ENCODE data around the gene PDZD4.

PDZD4 gene

GRCh38 chrX:153853180-153853901 is 23.0 kb upstream of the PDZD4 start:
- no peak for TF ChIP-seq CTCF (IDR thresholded peaks at IDR 0.05; ENCODE audit: insufficient read depth, low read depth, low read length, missing control alignments)
- H3K4me3 ChIP-seq (ENCODE audit: low read depth, low read length): no peak overlapping the region
- no peak for DNase-seq (ENCODE audit: low read depth)

- no peak for DNase-seq (ENCODE audit: low read depth)
- no peak overlapping the region for H3K4me3 ChIP-seq (ENCODE audit: low read depth, low read length)
- no peak for TF ChIP-seq CTCF (IDR thresholded peaks at IDR 0.05; ENCODE audit: insufficient read depth, low read depth, low read length, missing control alignments)
These were observed 21.6 kb upstream of the PDZD4 start for GRCh38 chrX:153851981-153852380.

GRCh38 chrX:153848325-153848724 is 18.0 kb upstream of the PDZD4 start:
- H3K4me3 ChIP-seq (ENCODE audit: low read depth, low read length): no peak overlapping the region
- no peak for TF ChIP-seq CTCF (IDR thresholded peaks at IDR 0.05; ENCODE audit: insufficient read depth, low read depth, low read length, missing control alignments)
- DNase-seq (ENCODE audit: low read depth): no peak

GRCh38 chrX:153845842-153846241 is 15.5 kb upstream of the PDZD4 start:
- no peak for DNase-seq (ENCODE audit: low read depth)
- no peak overlapping the region for H3K4me3 ChIP-seq (ENCODE audit: low read depth, low read length)
- no peak for TF ChIP-seq CTCF (IDR thresholded peaks at IDR 0.05; ENCODE audit: insufficient read depth, low read depth, low read length, missing control alignments)

- DNase-seq (ENCODE audit: low read depth): no peak
- no peak overlapping the region for H3K4me3 ChIP-seq (ENCODE audit: low read depth, low read length)
- TF ChIP-seq CTCF (IDR thresholded peaks at IDR 0.05; ENCODE audit: insufficient read depth, low read depth, low read length, missing control alignments): no peak
These were observed 14.9 kb upstream of the PDZD4 start for GRCh38 chrX:153845195-153845594.

GRCh38 chrX:153844509-153845082 is 14.3 kb upstream of the PDZD4 start:
- H3K4me3 ChIP-seq (ENCODE audit: low read depth, low read length): no peak overlapping the region
- TF ChIP-seq CTCF (IDR thresholded peaks at IDR 0.05; ENCODE audit: insufficient read depth, low read depth, low read length, missing control alignments): no peak
- no peak for DNase-seq (ENCODE audit: low read depth)

- no peak for TF ChIP-seq CTCF (IDR thresholded peaks at IDR 0.05; ENCODE audit: insufficient read depth, low read depth, low read length, missing control alignments)
- DNase-seq (ENCODE audit: low read depth): no peak
- no peak overlapping the region for H3K4me3 ChIP-seq (ENCODE audit: low read depth, low read length)
These were observed 6.6 kb upstream of the PDZD4 start for GRCh38 chrX:153836921-153837320.
